Neural cell (in vitro differentiated cells): Measurements from ENCODE around the gene ARHGAP42. TPM values are rescaled to one million over a fixed set of nuclear protein-coding genes. Genes with fewer than 3 reads are reported as not detected.

Experiments
- H2AFZ ChIP-seq: fragments of 200-600, 300-800 bp; sonication (generic), shearing (Covaris generic); 2 replicates; pipeline ENCODE4 v1.6.0; 2014; ENCODE audit warnings: low read depth, mild to moderate bottlenecking, antibody characterized with exemption, low read length, moderate library complexity
- H3F3A ChIP-seq: fragments of 200-600 bp; shearing (Covaris generic); 2 replicates; pipeline ENCODE4 v1.6.1; 2016; ENCODE audit warnings: mild to moderate bottlenecking, moderate library complexity, mixed read lengths, antibody characterized with exemption, low read length; ENCODE audit not compliant: insufficient read depth, poor library complexity, severe bottlenecking
- H3K27ac ChIP-seq: fragments of 200-600, 300-800 bp; sonication (generic), shearing (Covaris generic); 2 replicates; pipeline ENCODE4 v1.5.1; 2014; ENCODE audit warnings: mild to moderate bottlenecking, low read length, moderate library complexity
- H3K27me3 ChIP-seq: fragments of 300-800, 200-600 bp; sonication (generic), shearing (Covaris generic); 2 replicates; pipeline ENCODE4 v1.6.0; 2014; ENCODE audit warnings: mild to moderate bottlenecking, low read depth, low read length, moderate library complexity; ENCODE audit not compliant: insufficient read depth
- H3K36me3 ChIP-seq: fragments of 300-800, 200-600 bp; sonication (generic), shearing (Covaris generic); 2 replicates; pipeline ENCODE4 v1.5.1; 2014; ENCODE audit warnings: mild to moderate bottlenecking, antibody characterized with exemption, low read length, moderate library complexity; ENCODE audit not compliant: insufficient read depth
- H3K4me2 ChIP-seq: fragments of 300-800, 200-600 bp; sonication (generic), shearing (Covaris generic); 2 replicates; pipeline ENCODE4 v1.6.0; 2014; ENCODE audit warnings: mild to moderate bottlenecking, low read length
- H3K4me3 ChIP-seq: fragments of 300-800, 200-600 bp; sonication (generic), shearing (Covaris generic); 2 replicates; pipeline ENCODE4 v1.5.1; 2014; ENCODE audit warnings: mild to moderate bottlenecking, low read length, moderate library complexity
- H3K79me2 ChIP-seq: fragments of 200-600 bp; shearing (Covaris generic); replicated peaks from 2 replicates; pipeline ENCODE4 v1.6.0; 2014; ENCODE audit warnings: mild to moderate bottlenecking, low read length, moderate library complexity; ENCODE audit not compliant: insufficient read depth
- H3K9ac ChIP-seq: fragments of 300-800, 200-600 bp; sonication (generic), shearing (Covaris generic); 2 replicates; pipeline ENCODE4 v1.6.1; 2016; ENCODE audit warnings: mild to moderate bottlenecking, low read length, mixed read lengths
- H3K9me2 ChIP-seq: fragments of 200-600 bp; shearing (Covaris generic); 2 replicates; pipeline ENCODE4 v1.6.1; 2016; ENCODE audit warnings: mild to moderate bottlenecking, low read length, mixed read lengths; ENCODE audit not compliant: insufficient read depth
- H3K9me3 ChIP-seq: fragments of 200-600, 300-800 bp; sonication (generic), shearing (Covaris generic); 2 replicates; pipeline ENCODE4 v1.6.1; 2016; ENCODE audit warnings: mild to moderate bottlenecking, mixed run types, low read length, moderate library complexity, mixed read lengths
- H4K20me1 ChIP-seq: fragments of 200-600 bp; shearing (Covaris generic); 2 replicates; pipeline ENCODE4 v1.6.1; 2016; ENCODE audit warnings: mild to moderate bottlenecking, mixed run types; ENCODE audit not compliant: insufficient read depth
- CTCF ChIP-seq: fragments of 450-650 bp; IDR thresholded peaks from 2 replicates; pipeline ENCODE4 v1.5.1; 2014; ENCODE audit warnings: antibody characterized with exemption, mild to moderate bottlenecking, moderate library complexity; ENCODE audit not compliant: poor library complexity, severe bottlenecking
- EP300 ChIP-seq: fragments of 450-650 bp; conservative IDR thresholded peaks from 2 replicates; pipeline ENCODE4 v1.6.1; 2014; ENCODE audit warnings: antibody characterized with exemption, mild to moderate bottlenecking, moderate library complexity; ENCODE audit not compliant: poor library complexity, severe bottlenecking
- EZH2 ChIP-seq: fragments of 200-600, 300-800 bp; shearing (Covaris generic), sonication (generic); IDR thresholded peaks from 2 replicates; pipeline ENCODE4 v1.6.1; 2014; ENCODE audit warnings: antibody characterized with exemption, low read length, borderline replicate concordance, mild to moderate bottlenecking; ENCODE audit not compliant: insufficient read depth, poor library complexity, severe bottlenecking
- POLR2AphosphoS5 ChIP-seq: IDR thresholded peaks from 2 replicates; pipeline ENCODE4 v1.6.1; 2012
- REST ChIP-seq: IDR thresholded peaks from 2 replicates; pipeline ENCODE4 v1.6.1; 2012; ENCODE audit warnings: borderline replicate concordance
- SMC3 ChIP-seq: fragments of 450-650 bp; conservative IDR thresholded peaks from 2 replicates; pipeline ENCODE4 v1.6.1; 2014; ENCODE audit warnings: antibody characterized with exemption, mild to moderate bottlenecking, moderate library complexity; ENCODE audit not compliant: poor library complexity
- TAF1 ChIP-seq: IDR thresholded peaks from 2 replicates; pipeline ENCODE4 v1.6.1; 2012; ENCODE audit warnings: low read depth
- polyA plus RNA-seq: library from polyadenylated mRNA; depleted of rRNA; stranded (reverse); fragments of >200 nt; gene quantifications from 2 replicates; pipeline ENCODE4 v1.2.3, GENCODE V29; 2014

ARHGAP42 gene
- polyA plus RNA-seq, 1 donor from 2014 or later = 0.64 TPM

GRCh38 chr11:100791103-100791502, 104.0 kb downstream of the ARHGAP42 start:
- no peak overlapping the region for H3K27ac ChIP-seq

GRCh38 chr11:100791860-100792259, 104.8 kb downstream of the ARHGAP42 start:
- no peak overlapping the region for H2AFZ ChIP-seq
- H3F3A ChIP-seq = no peaks in the 10 kb centered on the region
- H3K79me2 ChIP-seq = no peaks in the 10 kb centered on the region
- no peak overlapping the region for H3K9ac ChIP-seq
- H3K4me2 ChIP-seq = no peak overlapping the region
- no peak overlapping the region for H3K4me3 ChIP-seq
- no peaks in the 10 kb centered on the region for H3K9me3 ChIP-seq
- H3K36me3 ChIP-seq = no peaks in the 10 kb centered on the region
- H3K27me3 ChIP-seq = no peaks in the 10 kb centered on the region
- H4K20me1 ChIP-seq = no peaks in the 10 kb centered on the region
- no peak overlapping the region for H3K27ac ChIP-seq
- no peak for TF ChIP-seq TAF1
- no peak for TF ChIP-seq CTCF
- TF ChIP-seq POLR2AphosphoS5 = no peak
- no peak for TF ChIP-seq EP300
- no peak for TF ChIP-seq SMC3
- no peak for TF ChIP-seq EZH2
- TF ChIP-seq REST = no peak
- H3K9me2 ChIP-seq = no peaks in the 10 kb centered on the region

More at GRCh38 chr11:100791103-100791502, 104.0 kb downstream of the ARHGAP42 start:
- no peaks in the 10 kb centered on the region for H3F3A ChIP-seq
- H3K79me2 ChIP-seq = no peaks in the 10 kb centered on the region
- H3K9ac ChIP-seq = no peak overlapping the region
- H3K36me3 ChIP-seq = no peaks in the 10 kb centered on the region
- H3K9me2 ChIP-seq = no peaks in the 10 kb centered on the region
- H2AFZ ChIP-seq = no peak overlapping the region
- no peaks in the 10 kb centered on the region for H4K20me1 ChIP-seq
- H3K4me2 ChIP-seq = no peak overlapping the region
- TF ChIP-seq CTCF = no peak
- no peak for TF ChIP-seq TAF1
- H3K27me3 ChIP-seq = no peaks in the 10 kb centered on the region
- no peak overlapping the region for H3K4me3 ChIP-seq
- no peaks in the 10 kb centered on the region for H3K9me3 ChIP-seq
